GM18505 (cell line): Measurements from ENCODE around the gene TBC1D13.

ENCODE experiments used
- ATAC-seq: cut with Tn5 transposase; IDR thresholded peaks from one replicate; pipeline ENCODE4 v1.9.1; 2021; ENCODE audit not compliant: unreplicated experiment
- POLR2A ChIP-seq: IDR thresholded peaks from 4 replicates; pipeline ENCODE4 v1.6.1; 2011; ENCODE audit warnings: borderline replicate concordance; ENCODE audit not compliant: insufficient read depth, insufficient read length; ENCODE audit errors: extremely low read depth

Gene TBC1D13, protein sequence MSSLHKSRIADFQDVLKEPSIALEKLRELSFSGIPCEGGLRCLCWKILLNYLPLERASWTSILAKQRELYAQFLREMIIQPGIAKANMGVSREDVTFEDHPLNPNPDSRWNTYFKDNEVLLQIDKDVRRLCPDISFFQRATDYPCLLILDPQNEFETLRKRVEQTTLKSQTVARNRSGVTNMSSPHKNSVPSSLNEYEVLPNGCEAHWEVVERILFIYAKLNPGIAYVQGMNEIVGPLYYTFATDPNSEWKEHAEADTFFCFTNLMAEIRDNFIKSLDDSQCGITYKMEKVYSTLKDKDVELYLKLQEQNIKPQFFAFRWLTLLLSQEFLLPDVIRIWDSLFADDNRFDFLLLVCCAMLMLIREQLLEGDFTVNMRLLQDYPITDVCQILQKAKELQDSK

GRCh38 chr9:128786681-128787601, at the start of gene TBC1D13:
TSS of gene TBC1D13 (plus strand) at chr9:128787253. CDS start at chr9:128787354, 101 bp downstream.
- TF ChIP-seq POLR2A: peak; percentile 72
- ATAC-seq: peak; percentile 84

GRCh38 chr9:128742401-128742800, 44.7 kb upstream of the TBC1D13 start:
- no peak for ATAC-seq
- no peak for TF ChIP-seq POLR2A

GRCh38 chr9:128743421-128743820, 43.6 kb upstream of the TBC1D13 start:
- no peak for ATAC-seq
- TF ChIP-seq POLR2A: no peak

- no peak for ATAC-seq
- TF ChIP-seq POLR2A: no peak
These were observed 39.8 kb upstream of the TBC1D13 start for GRCh38 chr9:128747241-128747640.

DNA sequence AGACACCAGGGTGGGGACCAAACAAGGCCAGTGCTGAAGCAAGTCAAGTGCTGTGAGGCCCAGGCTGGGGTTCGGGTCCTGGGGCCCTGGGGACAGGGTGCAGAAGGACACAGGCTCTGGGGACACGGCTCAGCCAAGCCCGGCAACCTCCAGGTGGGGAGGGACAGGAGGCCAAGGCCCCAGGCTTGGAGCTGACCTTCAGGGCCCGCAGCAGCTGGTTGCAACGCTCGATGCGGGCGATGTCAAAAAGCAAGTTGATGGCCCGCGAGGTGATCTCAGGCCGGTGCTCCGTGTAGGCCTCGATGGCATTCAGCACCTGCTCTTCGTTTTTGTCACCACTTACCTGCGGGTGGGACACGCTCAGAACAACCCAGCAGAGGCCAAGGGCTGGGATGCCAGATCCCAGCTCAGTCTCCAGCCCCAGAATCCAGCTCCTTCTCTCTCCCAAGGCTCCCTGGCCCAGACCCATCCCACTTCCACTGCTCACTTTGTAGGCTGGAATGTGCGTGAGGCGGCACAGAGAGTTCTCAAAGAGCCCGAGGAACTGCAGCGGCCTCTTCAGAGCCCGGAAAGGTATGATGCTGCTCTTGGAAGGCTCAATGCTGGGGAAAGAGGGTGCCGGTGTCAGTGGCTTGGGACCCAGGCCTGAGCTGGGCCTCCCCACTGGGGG, 36.0 kb upstream of the TBC1D13 start:
- ATAC-seq: no peak
- no peak for TF ChIP-seq POLR2A

- TF ChIP-seq POLR2A: no peak
- ATAC-seq: no peak
These were observed 33.4 kb upstream of the TBC1D13 start for GRCh38 chr9:128753627-128754026.

DNA sequence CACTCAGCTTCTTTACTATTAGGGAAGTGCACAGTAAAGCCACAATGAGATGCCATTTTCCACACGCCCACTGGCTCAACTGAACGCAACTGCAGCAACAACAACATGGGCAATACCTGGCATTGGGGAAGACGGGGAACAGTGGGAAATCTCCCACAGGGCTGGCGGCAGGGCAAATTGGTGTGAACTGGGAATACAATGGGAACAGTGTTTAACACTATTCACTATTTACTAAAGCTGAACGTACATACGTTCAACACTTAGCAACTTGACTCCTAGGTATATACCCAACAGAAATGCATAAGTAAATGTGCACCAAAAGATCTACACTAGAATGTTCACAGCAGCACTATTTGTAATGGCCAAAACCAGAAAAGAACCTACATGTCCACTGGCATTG, 29.5 kb upstream of the TBC1D13 start:
- no peak for ATAC-seq
- no peak for TF ChIP-seq POLR2A

- ATAC-seq: no peak
- no peak for TF ChIP-seq POLR2A
These were observed 24.2 kb upstream of the TBC1D13 start for GRCh38 chr9:128762671-128763449.

- TF ChIP-seq POLR2A: no peak
- no peak for ATAC-seq
These were observed 22.7 kb upstream of the TBC1D13 start for GRCh38 chr9:128764361-128764760.

- TF ChIP-seq POLR2A: no peak
- ATAC-seq: no peak
These were observed 21.6 kb upstream of the TBC1D13 start for GRCh38 chr9:128765499-128765898.

- no peak for TF ChIP-seq POLR2A
These were observed 18.4 kb upstream of the TBC1D13 start for GRCh38 chr9:128768606-128769005.

GRCh38 chr9:128770286-128771030, 16.6 kb upstream of the TBC1D13 start:
- no peak for ATAC-seq
- no peak for TF ChIP-seq POLR2A

More at GRCh38 chr9:128768606-128769005, 18.4 kb upstream of the TBC1D13 start:
- no peak for ATAC-seq

DNA sequence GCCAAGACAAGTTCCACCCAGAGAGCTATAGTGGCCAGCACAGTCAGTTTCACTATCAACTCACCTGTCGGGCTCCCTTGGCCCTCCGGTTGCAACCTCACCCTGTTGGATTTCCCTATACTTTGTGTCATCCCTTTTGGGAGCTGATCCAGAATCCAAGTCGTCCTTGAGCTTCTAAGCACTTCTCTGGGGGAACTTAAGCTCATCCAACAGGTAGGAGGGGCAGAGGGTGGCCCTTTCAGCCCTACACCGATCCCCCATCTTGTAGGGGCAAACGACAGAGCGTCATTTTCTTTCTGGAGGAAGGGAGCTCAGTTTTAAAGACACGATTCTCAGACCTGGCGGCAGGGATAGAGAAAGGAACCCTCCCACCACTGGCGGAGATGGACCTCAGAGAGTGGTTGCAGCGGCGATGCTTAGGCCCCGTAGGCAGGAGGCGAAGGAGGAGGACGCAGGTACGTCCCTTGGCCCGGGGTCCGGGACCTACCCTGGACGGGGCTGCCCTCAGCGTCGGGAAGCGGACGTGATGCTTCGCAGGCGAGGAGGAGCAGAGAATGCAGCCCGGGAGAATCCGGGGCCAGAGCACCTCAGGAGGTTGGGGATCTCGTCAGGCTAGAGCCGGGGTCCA, 15.8 kb upstream of the TBC1D13 start:
- no peak for TF ChIP-seq POLR2A
- ATAC-seq: peak; percentile 13
